ENCODE results near the gene TAF11L10.
"Not testable (repeated sequence)": the region's sequence is repeated elsewhere in the genome, so short reads cannot be mapped to it uniquely, and the experiment has no call there.

TAF11L10 gene

DNA sequence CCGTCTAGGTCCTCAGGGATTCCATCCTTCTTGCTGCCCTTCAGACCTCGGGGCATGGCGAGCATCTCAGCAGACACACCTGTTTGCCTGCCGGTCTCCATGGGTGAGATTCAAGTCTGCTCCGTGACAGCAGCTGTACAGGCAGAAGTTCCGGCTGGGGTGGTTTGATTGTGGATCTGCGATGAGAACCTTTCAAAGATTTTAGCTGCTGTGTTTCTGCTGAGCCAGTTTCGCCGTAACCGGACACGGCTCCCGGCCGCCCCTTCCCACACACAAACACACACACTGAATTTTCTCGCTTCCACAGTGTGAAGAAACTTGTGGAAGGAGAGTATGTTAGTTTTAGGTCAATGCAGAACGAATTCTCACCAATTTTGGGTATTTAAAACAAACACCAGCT is at the start of gene TAF11L10:
TSS of gene TAF11L10 (minus strand) at position 101 of the 400 bp plus-strand sequence.
- not testable (repeated sequence) for DNase-seq

DNA sequence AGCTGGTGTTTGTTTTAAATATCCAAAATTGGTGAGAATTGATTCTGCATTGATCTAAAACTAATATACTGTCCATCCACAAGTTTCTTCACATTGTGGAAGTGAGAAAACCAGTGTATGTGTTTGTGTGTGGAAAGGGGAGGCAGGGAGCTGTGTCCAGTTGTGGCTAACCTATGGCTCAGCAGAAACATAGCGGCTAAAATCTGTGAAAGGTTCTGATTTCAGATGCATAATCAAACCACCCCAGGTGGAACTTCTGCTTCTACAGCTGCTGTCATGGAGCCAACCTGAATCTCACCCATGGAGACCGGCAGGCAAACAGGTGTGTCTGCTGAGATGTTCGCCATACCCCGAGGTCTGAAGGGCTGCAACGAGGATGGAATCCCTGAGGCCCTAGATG is 36.5 kb upstream of the TAF11L10 start, which contains the start of gene TAF11L14:
TSS of gene TAF11L14 (plus strand) at position 301 of the 400 bp plus-strand sequence.
- DNase-seq = no peak

DNA sequence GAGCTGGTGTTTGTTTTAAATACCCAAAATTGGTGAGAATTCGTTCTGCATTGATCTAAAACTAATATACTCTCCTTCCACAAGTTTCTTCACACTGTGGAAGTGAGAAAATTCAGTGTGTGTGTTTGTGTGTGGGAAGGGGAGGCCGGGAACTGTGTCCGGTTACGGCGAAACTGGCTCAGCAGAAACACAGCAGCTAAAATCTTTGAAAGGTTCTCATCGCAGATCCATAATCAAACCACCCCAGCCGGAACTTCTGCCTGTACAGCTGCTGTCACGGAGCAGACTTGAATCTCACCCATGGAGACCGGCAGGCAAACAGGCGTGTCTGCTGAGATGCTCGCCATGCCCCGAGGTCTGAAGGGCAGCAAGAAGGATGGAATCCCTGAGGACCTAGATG is 34.2 kb upstream of the TAF11L10 start, which contains the start of gene TAF11L13:
TSS of gene TAF11L13 (plus strand) at position 301 of the 400 bp plus-strand sequence.
- DNase-seq = not testable (repeated sequence)

GRCh38 chr5:17625686-17626085 is 28.1 kb upstream of the TAF11L10 start:
- no peak for DNase-seq

DNA sequence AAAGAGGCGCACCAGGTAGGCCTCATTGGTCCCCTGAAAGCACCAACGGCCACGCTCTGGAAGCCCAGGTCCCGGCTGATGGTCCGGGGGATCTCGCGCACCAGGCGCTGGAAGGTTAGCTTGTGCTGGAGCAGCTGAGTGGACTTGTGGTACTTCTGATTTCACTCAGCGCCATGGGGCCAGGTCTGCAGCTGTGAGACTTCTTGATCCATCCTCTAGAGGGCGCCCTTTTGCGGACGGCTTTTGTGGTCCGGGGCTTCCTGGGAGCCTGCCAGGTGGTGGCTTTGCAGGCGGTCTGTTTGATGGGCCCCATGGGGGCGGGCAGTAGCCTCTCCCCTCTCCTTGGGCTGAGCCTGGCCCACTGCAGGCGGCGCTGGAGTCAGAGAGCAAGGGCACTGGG is 23.0 kb upstream of the TAF11L10 start:
- no peak for DNase-seq

- no peak for DNase-seq
Measured at GRCh38 chr5:17619354-17619753, 21.7 kb upstream of the TAF11L10 start.

- DNase-seq = no peak
Measured at GRCh38 chr5:17614872-17615605, 17.4 kb upstream of the TAF11L10 start.

DNA sequence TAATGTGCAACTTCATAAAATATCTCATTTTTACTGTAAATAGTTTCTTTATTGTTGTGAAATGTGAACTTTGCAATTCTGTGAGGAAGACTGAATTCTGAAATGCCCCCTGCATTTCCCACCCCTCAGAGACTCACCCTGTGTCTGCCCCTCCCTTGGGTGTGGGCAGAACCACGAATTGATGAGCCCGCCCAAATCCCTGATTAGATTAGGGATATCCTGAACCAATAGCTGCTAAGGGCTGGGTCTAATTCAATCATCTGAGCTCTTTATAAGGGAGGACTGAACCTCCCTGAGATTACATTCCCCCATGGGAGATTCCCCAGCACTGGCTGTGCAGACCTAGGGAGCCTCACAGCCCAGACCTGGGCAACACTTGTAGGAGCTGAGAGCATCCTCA is 12.5 kb upstream of the TAF11L10 start, which contains the start of gene TAF11L12:
TSS of gene TAF11L12 (plus strand) at position 301 of the 400 bp plus-strand sequence.
- not testable (repeated sequence) for DNase-seq

DNA sequence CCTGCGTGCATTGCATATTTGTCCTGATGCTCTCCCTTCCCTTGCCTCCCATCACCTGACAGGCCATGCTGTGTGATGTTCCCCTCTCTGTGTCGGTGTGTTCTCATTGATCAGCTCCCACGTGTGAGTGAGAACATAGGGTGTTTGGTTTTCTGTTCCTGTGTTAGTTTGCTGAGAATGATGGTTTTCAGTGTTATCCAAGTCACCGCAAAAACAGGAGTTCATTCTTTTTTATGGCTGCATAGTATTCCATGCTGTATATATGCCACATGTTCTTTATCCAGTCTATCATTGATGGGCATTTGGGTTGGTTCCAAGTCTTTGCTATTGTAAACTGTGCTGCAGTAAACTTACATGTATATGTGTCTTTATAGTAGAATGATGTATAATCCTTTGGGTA is 9.8 kb upstream of the TAF11L10 start:
- DNase-seq = not testable (repeated sequence)

GRCh38 chr5:17604951-17605350 is 7.3 kb upstream of the TAF11L10 start:
- DNase-seq = no peak

GRCh38 chr5:17603880-17604279 is 6.3 kb upstream of the TAF11L10 start, which contains the start of gene TAF11L11:
Gene TAF11L11, plus strand, starts transcription at chr5:17604183.
- not testable (repeated sequence) for DNase-seq

GRCh38 chr5:17594255-17594654 is 3.4 kb downstream of the TAF11L10 start, which contains the start of gene TAF11L9:
Gene TAF11L9, minus strand, starts transcription at chr5:17594394.
- not testable (repeated sequence) for DNase-seq

- not testable (repeated sequence) for DNase-seq
Measured at GRCh38 chr5:17590860-17591259, 6.8 kb downstream of the TAF11L10 start, which contains the start of gene TAF11L8. Gene TAF11L8, minus strand, starts transcription at chr5:17590960.

- not testable (repeated sequence) for DNase-seq
Measured at GRCh38 chr5:17585658-17586057, 12.0 kb downstream of the TAF11L10 start, which contains the start of gene TAF11L7. Gene TAF11L7, minus strand, starts transcription at chr5:17585758.

Data from AML-193 (cell line).